Right forelimb (tissue), 1 donor: ENCODE data around the gene PTGDS.

Source experiments
- DNase-seq: peaks from one replicate; pipeline ENCODE4 v3.0.0-alpha.2; 2018

PTGDS gene

DNA sequence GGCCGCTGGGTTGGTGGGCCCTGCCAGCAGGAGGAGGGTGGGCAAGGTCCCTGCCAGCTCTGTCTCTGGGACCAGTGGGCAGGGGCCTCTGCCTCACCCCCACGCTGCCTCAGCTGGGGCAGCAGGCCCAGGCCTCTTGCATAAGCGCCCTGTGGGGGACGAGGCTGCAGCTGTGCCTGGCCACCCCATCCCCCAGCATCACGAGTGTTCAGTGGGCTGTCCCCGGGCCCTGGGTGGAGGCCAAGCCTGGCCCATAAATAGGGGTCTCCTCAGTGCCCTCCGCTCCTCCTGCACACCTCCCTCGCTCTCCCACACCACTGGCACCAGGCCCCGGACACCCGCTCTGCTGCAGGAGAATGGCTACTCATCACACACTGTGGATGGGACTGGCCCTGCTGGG lies at the start of gene PTGDS:
Gene PTGDS (plus strand): TSS at position 282 of the 400 bp plus-strand sequence. CDS start 75 bp downstream, at position 357.
- DNase-seq, result no peak

DNA sequence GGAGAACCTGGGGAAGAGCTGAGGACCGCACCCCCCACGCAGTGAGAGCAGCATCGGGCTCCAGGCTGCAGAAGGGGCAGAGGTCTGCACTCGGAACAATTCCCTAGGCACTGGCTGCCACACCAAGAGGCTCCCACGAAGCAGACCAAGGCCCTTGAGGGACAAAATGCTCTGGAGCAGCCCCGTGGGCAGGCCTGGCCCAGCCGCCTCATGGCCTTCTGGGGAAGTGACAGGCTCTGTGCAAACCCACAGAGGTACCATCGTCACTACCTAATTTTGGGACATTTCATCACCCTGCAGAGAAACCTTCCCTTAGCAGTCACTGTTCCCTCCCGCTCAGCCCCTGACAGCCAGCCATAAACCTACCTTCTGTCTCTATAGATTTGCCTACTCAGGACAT lies 48.7 kb upstream of the PTGDS start:
- no peak for DNase-seq

DNA sequence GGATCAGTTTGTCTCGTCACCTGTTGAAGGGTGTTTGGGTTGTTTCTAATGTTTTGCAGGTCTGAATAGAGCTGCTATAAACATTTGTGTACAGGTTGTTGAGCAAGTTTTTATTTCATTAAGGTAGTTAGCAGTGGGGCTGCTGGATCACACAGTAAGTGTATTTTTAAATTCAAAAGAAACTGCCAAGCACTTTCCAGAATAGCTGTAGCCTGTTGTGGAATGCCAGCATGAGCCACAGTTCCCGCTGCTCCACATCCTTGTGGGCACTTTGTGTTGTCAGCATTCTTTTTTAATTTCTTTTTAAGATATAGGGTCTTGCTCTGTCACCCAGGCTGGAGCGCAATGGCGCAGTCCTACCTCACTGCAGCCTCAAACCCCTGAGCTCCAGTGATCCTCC lies 47.3 kb upstream of the PTGDS start:
- DNase-seq, result no peak

DNA sequence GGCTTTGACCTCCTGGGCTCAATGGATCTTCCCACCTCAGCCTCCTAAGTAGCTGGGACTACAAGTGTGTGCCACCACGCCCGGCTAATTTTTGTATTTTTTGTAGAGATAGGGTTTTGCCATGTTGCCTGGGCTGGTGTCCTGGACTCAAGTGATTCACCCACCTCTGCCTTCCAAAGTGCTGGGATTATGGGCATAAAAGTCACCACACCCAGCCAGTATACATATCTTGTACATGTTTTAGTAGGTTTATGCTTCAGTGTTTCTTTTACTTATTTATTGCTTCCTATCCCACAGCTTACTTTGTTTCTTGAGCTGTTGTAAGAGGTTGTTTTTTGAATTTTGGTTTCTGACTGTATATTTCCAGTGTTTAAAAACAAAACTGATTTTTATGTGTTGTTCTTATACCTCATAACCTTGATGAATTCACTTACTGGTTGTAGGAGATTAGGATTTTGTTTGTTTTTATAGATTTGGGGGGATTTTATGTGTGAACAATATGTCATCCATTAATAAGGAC lies 45.6 kb upstream of the PTGDS start:
- no peak for DNase-seq

DNA sequence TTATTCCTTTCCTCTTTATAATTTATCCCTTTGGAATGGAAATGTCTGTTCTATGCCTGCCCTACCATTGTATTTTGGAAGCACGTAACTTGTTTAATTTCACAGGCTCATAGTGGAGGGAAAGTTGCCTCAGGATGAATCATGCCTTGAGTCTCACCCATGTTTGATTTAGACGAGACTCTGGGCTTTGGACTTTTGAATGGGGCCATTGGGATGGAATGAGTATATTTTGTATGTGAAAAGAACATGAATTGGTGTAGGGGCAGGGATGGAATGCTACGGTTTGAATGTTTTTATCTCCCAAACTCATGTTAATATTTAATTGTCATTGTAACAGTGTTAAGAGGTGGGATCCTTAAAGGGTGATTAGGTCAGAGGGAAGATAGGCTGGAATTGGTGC lies 43.0 kb upstream of the PTGDS start:
- no peak for DNase-seq

DNA sequence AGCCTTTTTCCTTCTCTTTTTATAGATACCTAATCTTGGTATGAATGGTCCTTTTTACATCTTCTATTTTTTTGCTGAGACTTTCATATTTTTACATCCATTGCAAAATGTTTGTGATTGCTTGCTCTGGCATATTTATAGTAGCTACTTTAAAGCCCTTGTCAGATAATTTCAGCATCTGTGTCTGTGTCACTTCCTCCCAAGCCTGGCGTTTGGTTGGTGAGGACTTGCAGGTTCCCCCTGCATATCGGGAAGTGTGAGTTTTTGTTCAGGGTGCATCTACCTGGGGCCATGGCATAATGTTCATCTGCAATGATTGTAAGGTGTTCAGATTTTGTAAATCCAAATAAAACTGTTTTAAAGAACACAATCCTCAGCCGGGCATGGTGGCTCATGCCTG lies 41.7 kb upstream of the PTGDS start:
- no peak for DNase-seq

DNA sequence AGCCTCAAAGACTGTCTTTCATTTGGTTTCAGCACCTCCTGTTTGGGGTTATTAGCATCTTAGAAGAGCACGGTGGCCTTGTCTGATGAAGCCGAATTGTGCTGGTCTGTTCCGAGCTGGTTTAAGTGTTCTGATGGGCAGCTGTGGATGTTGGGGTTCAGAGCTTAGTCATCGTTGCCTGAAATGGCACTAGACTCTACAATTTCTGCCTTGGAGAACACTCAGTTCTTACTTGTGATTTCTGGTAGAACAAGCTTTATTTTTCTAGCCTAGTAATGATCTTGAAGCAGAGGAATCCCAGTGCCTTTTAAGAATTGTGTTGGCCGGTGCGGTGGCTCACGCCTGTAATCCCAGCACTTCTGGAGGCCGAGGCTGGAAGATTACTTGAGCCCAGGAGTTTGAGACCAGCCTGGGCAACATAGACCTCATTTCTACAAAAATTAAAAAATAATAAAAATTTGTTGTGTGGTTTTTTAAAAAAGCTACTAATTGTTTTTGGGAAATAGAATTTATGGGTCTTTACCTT lies 40.6 kb upstream of the PTGDS start:
- DNase-seq, result peak; percentile 19

DNA sequence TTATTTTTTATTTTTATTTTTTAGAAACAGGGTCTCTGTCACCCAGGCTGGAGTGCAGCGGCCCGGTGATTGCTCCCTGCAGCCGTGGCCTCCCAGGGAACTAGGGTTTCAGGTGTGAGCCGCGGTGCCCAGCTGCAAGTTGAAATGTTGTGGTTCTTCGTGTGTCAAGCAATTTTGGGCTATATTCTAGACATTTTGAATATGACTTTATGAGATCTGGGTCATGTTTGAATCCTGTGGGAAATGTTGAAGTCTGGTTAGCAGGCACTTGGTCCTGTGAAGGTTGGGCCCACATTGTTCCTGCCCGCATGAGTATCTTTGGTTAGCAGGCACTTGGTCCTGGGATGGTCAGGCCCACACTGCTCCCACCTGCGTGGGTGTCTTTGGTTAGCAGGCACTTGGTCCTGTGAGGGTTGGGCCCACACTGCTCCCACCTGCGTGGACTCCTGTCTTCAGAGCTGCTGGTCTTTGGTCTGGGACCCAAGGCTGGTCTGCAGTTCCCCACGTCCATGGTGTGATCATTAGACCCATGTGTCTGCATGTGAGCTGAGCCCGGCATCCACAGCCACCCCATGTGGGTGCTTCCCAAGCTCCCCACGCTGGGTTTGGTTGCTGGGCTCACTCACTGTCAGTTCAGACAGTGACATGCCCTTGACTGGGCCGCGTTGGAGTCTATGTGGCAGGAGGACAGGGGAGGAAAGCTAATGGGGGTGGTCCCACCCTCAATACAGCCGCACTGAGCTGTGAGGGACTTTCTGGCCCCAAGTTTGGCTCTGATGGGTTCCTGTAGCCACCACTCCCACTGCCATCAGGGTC lies 39.9 kb upstream of the PTGDS start:
- peak; percentile 38 for DNase-seq

DNA sequence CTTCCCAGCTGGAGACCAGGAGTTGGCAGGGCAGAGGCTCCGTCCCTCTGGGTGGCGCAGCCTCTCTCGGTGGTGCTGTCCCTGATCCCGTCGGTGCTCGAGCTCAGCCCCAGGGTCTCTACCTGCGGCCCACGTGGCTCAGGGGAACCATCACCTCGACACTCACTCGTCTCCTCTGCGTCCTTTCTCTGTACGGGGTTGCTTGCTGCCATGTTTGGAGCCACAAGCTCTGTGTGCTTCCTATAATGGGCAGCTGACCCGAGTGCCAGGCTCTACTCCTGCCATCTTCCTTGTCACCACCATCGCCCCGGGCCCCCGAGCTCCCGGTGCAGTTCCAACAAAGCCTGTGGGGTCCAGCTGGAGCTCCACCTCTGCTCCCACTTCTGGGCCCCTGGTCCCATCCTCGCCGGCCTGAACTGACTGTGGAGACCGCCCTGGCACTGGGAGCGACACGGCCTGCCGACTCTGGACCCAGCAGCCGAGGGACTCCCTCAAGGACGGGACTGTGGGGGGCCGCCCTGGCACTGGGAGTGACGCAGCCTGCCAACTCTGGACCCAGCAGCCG lies 37.8 kb upstream of the PTGDS start:
- no peak for DNase-seq

DNA sequence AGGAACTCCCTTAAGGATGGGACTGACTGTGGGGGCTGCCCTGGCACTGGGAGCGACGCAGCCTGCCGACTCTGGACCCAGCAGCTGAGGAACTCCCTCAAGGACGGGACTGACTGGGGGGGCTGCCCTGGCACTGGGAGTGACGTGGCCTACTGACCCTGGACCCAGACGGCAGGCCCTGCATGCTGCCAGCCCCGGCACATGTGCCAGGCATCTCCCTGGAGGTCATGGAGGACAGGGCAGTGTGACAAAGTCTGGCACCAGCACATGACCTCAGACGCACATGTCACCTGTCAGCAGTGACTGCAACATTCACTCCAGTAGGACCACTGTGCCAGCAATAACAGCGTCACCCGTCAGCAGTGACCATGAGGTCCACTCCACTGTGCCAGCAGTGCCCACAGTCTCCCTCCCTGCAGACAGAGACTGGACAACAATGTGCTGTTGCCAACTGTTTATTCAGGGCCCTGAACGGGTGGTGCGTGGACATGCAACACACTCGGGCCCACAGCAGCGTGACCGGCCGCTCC lies 37.2 kb upstream of the PTGDS start:
- DNase-seq, result no peak

DNA sequence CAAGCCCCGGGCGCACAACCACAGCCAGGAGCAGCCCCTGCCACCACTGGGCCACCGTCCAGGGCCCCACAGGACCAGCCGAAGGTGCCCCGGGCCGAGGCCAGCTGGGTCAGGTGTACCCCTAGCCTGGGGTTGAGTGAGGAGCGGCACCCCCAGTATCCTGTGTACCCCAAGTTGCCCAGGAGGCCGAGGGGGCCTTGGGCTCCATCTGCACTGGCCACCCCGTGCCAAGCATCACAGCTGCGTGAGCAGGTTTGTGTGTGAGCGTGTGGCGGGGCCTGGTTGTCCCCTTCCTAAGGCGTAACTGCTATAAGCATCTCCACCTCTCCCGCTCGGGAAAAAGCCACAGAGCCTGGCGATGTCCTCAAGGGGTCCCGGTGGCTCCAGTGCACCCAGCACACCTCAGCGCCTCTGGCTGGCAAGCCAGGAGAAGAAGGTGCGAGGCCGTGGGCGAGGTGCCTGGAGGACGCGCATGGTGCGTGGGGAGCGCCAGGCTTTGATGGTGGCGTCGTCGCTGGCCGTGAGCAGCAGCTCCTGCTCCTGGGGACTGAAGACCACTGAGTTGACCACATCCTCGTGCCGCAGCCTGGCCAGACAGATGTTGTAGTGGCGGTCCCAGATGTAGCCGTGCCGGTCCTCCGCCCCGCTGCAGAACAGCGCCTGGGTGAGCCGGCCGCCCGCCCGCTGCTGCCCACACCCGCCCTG lies 36.6 kb upstream of the PTGDS start:
- no peak for DNase-seq

DNA sequence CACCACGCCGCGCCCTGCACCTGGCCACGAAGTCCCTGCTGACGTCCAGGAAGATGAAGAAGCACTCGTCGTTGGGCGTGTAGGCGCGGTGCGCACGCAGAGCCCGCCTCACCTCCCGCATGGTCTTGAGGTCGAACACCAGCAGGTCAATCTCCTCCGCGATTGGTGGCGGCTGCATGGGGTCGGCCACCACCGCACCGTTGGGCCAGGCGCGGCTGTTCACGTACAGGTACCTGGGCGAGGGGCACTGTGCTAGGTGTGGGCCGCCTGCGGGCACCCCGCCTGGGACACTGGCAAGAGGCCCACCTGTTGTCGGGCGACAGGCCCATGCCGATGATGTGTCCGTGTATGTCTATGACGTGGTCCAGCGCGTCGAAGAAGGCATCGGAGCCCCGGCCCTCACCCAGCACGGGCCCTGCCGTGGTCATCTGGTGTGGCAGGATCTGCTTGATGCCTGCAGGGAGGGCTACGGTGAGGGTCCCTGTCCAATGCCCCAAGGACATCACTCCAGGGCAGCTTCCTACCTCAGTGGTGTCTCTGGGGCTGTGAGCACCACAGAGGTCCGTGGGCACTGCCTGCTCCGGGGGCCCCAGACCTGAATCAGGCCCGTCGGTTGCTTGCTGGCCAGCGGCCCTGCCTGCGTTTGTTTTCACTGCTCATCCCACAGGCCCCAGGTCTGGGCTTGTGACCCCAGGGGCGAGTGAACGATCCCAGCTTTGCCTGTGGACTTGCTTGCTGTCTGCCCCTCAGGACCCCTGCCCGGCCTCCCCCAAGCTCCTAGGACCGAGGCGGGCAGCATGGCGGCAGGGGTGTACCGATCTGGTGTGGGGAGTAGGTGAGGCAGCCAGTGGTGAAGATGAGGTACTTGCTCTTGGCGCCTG lies 35.8 kb upstream of the PTGDS start:
- no peak for DNase-seq

DNA sequence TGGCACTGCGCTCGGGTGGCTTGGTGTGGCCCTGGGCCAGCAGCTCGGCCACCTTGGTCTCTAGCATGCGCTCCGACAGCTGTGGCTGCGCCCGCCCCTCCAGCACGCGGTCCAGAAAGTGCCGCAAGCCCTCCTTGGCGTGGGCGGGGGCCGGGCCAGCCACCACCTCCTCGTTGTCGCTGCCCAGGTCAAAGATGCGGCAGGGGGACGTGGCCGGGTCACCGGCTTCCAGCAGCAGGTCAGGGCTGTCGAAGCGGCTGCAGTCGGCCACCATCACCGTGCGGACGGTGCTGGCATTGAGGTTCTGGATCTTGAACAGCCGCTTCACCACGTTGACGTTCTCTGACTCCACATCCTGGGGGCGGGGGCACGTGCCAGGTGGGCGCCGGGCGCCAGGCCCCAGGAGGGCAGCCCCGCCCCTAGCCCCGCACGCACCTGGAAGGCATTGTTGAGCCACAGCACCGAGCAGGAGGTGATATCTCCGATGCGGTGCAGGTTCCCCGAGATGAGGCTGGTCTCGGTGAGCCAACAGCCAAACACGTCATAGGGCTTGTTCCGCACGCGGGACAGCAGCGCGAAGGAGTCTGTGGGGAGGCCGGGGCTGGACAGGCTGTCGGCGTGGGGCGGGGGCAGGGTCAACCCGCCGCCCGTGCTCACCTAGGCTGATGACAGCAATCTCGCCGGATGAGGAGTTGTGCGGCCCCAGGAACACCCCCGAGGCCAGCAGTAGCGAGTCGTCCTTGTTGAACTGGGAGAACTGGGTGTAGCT lies 35.0 kb upstream of the PTGDS start:
- no peak for DNase-seq

DNA sequence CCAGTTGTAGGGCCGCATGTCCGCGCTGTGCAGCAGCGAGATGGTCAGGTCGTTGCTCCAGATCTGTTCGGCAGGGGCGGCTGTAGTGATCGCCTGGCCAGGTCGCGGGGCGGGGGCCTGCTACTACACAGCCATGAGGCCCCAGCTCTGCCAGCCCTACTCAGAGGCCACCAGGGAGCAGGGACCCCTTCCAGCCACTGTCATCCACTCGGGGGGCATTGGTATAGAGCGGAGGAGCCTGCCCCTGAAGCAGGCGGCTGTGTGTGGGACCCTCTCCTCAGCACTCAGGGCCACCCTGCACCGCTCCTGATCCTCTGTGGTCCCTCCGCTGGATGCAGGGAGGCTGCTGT lies 34.4 kb upstream of the PTGDS start:
- DNase-seq, result peak; percentile 41

DNA sequence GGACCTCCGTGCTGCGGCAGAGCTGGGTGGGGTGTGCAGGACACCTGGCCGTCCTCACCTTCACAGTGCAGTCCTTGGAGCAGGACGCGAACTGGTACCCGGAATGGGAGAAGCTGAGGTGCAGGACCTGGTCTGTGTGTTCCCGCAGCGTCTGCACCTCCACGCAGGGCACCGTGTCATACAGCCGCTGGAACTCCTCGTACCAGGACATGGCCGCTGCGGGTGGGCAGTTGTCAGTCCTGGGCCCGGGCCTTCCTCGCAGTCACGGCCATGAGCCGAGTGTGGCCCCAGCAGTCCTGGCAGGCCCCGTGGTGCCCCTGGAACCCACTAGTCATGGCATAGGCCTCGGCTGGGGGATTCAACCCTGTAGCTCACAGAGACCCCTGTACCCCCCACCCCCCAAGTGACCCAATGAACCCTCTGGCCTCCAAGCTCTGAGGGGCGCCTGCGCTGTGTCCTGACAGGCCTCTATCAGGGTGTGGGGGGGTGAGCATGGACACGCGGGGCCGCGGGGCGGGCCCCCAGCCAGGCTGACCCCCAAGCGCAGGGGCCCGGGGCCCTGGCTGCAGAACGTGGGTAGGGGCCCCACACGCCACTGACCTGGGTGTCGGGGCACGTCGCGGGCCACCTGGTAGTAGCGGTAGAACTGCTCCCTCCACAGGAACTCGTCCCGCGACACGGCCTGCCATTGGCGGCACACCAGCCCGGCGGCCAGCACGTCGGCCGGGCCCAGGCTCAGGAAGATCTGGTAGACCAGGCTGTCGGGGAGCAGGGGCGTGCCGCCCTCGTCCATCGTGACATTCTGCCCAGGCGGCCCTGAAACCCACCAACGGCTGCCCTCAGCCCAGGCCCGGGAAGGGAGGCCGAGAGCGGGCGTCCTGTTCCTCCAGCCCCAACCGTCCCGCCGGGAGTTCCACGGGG lies 33.8 kb upstream of the PTGDS start:
- DNase-seq, result peak; percentile 64

DNA sequence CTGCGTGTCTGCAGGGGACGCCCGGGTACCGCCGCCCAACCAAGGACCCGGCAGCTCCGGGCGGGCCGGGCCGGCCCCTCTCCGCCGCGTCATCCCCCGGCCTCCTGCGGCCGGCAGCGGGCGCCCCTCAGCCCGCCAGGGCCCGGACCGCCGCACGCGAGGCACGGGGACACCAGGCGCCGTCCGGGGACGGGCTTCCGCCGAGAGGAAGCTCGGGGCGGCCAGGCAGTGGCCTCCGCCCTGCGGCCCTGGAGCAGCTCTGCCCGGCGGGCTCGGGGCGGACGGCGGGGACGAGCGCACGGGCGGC lies 33.1 kb upstream of the PTGDS start:
- DNase-seq, result no peak

DNA sequence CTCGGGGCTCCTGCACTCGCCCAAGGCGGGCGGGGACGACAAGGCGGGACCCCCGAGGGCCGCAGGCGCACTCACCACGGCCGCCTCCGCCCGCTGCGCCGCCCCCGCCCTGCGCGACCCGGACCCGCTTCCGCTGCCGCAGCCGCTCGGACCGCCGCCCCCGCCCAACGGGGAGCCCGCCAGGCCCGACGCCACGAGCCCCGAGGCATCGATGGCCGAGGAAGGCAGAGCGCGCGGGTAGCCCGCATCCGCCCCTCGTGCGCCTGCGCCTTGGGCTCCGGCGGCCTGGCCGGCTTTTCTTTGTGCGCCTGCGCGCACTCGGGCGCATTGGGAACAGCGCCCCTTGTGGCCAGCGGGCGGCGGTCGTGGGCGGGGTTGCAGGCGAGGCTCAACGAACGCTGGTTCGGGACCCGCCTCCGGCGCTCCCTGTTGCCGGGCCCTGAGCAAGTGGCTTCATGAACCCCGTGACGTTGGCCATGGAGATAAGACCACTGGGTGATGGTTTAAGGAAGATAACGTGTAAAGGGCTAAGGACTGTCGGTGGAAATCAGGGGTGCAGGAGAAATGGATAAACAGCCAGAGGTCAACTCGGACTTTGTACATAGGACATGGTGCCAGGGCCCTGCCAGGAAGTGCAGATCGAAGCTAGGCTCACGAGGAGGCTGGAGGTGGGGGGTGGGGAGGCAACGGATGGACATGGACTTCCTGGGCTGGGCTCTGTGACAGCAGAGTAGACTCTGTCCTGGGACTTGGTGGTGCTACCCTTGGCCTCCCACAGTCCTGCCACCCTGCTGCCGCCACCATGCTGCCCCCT lies 32.6 kb upstream of the PTGDS start, which contains the start of the genes C8G and FBXW5:
Gene C8G (plus strand): TSS at position 725 of the 814 bp plus-strand sequence. CDS start 78 bp downstream, at position 803.
Gene FBXW5 (minus strand): TSS at position 220 of the 814 bp plus-strand sequence. CDS start 655 bp downstream, outside the sequence.
- peak; percentile 96 for DNase-seq

DNA sequence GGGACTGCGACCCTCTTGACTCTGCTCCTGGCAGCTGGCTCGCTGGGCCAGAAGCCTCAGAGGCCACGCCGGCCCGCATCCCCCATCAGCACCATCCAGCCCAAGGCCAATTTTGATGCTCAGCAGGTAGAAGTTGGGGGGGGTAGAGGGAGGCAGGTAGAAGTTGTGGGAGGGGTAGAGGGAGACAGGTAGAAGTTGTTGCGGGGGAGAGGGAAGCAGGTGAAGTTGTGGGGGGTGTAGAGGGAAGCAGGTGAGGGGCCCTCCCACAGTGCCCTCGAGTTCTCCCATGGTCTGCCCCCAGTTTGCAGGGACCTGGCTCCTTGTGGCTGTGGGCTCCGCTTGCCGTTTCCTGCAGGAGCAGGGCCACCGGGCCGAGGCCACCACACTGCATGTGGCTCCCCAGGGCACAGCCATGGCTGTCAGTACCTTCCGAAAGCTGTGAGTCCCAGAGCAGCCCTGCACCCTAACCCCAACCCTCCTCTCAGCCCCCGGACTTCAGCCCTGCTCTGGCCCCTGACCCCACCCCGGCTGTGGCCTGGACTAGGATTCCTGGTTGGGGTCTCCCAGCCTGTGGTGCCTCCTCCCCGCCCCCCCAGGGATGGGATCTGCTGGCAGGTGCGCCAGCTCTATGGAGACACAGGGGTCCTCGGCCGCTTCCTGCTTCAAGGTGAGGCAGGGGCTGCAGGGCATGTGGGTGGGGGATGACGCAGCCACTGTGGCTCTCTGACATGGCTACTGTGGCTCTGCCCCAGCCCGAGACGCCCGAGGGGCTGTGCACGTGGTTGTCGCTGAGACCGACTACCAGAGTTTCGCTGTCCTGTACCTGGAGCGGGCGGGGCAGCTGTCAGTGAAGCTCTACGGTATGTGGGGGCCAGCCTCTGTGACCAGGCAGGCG lies 31.7 kb upstream of the PTGDS start:
- no peak for DNase-seq
